HG02678 (cell line): ENCODE measurements around the gene TNIP1.

Experiments
- ATAC-seq: cut with Tn5 transposase; IDR thresholded peaks from one replicate; pipeline ENCODE4 v1.9.1; 2021; ENCODE audit warnings: mild to moderate bottlenecking, moderate library complexity; ENCODE audit not compliant: unreplicated experiment

TNIP1 gene

GRCh38 chr5:151066920-151067319, 13.9 kb downstream of the TNIP1 start:
- ATAC-seq: no peak

DNA sequence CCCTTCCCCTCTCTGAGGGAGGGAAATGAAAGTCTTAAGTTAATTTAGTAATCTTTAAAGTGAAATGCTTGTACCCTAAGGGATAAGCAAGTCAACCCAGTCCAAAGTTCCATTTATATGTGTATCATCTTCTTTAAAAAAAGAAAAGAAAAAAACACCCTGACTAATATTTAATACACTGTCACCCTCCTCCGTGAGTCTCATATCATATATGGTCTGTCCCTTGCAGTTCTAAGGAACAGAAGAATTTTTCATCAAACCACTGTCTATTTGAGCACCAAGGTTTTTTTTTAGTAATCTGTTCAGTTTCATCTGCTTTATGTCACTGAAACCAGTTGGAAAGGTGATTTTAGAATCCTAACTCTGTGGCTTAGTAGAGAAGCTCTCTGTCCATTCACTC, 15.2 kb downstream of the TNIP1 start:
- no peak for ATAC-seq

DNA sequence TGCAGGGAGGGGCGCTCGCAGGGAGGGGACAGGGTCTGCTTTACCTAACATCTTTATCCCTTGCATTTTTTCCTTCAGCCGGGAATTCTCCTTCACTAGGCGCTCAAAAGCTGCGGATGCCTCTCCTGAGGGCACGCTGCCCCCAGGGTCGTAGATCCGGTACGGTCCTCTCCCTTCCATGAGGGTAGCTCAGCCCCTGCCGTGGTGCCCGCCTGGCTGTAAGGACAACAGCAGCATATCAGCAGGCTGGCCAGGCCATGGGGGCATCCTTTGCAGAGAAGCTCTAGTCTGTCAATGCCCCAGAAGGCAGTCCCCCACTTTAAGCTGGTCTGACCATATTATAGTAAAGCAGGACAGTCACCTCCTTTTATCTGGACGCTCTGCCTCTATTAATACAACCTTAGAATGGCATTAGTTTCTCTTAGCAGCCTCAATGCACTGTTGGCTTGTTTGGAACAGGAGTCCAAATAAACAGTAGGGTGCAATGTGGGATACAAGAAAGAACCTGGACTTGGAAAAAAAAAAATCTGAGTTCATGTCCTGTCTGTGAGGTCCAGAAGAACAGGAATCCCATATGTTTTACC, 15.8 kb downstream of the TNIP1 start:
- ATAC-seq: no peak

DNA sequence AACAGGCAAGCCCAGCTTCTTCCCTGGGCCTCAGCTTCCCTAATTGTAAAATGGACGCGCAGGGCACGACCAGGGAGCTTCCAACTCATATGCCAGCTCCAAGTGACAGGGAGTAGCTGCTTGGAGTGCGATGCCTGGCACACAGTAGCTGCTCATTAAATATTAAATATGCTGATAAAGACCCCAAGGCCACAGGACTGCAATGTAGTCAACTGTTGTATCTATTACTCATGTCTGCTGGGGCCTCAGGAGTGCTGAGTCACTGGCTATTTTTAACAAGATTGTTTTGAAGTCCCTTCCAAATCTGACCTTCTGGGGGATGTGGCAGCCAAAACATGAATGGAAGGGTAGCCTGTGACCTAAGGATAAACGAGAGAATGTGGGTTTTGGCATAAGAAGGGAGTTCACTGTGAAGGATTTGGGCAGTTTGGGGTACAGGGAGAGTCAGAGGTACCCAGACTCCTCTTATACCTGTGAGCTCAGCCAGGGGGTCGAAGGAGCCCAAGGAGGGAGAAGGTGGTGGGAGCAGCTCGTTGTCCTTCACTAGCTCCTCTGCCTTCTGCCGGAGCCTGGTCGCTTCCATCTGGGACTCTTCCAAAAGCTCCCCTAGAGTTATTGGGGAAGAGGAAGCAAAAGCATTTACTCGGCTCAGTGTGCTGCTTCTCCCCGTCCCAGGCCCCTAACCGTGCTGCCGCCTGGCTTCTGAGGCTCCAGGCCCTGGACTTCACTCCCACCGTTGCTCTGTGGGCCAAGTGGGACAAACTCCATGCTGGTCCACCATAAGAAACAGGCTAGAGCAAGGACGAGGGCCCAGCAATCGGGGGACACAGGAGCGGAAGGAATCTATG, 17.5 kb downstream of the TNIP1 start:
- ATAC-seq: no peak

DNA sequence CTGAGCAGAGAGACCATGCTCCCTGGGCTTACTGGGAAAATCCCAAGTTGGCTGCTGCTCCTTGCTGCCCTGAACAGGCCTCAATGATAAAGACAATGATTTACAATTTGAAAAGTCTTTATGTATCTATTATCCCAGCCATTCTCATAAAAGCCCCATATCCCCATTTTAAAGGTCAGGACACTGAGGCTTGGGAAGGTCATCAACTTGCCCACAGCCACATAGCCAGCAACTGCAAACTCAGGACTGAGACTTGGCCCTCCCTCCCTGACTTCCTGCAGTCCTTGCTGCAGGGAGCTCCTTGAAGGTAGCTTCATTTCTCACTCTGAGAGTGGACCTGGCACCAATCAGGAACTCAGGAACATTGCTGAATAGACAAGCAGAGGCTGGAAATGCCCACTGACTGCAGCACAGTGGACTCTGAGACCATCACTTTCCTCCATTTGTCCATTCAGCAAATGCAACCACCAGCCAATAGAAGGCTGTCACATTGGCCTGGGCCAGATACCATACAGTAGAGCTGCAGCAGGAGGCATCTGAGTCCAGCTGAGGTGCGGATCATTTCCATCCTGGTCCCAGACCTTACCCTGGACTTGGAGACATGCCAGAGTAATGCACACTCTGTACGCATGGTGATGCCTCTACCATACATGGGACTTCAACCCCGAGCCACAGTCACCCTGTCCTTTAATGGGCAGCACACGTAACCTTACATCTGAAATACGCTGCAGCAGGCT, 18.3 kb downstream of the TNIP1 start:
- ATAC-seq: no peak

- no peak for ATAC-seq
These were observed 20.1 kb downstream of the TNIP1 start for GRCh38 chr5:151060742-151061141.

DNA sequence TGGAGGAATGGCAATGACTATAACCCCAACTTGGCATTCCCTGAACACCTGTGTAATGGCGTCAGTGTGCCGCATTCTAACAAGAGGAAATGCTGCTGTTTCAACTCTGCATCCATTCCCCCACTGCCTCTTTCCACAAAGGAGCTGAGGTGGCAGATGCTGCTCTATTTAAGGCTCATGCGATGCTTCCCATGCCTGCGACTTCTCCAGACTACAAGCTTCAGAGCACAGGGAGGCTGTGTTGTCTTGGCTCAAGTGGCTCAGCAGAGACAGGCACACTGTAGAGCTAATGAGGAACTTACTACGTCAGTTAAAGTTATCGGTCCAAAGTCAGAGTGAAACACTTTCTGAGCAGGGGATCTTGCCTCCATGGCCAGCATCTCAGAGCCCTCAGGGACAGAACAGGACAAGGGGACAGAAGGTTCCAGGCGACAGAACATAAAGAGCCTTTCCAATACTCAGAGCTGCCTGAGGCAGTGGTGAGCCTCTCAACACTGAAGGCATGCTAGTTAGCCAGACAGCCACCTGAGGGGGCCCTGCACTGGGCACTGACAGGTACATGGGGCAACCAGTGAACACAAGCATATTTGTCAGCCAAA, 21.8 kb downstream of the TNIP1 start:
- ATAC-seq: no peak

DNA sequence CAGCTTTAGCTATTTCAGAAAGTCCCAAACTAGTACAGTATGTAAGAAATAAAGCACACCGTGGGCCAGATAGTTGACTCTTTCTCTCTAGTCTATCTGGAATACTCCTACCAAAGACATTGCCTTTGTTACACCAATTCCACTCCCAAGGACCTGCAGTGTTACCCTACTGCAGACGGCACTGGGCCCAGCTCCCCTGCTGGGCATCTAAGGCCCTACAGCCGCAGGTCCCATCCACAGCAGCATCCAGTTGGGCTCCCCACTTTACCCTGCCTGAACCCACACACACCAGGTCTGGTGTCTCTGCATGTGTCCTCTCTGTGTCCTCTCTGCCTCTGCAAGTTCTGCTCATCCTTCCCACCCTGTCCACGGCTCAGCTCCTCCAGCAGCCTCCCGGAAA, 22.5 kb downstream of the TNIP1 start:
- ATAC-seq: no peak

DNA sequence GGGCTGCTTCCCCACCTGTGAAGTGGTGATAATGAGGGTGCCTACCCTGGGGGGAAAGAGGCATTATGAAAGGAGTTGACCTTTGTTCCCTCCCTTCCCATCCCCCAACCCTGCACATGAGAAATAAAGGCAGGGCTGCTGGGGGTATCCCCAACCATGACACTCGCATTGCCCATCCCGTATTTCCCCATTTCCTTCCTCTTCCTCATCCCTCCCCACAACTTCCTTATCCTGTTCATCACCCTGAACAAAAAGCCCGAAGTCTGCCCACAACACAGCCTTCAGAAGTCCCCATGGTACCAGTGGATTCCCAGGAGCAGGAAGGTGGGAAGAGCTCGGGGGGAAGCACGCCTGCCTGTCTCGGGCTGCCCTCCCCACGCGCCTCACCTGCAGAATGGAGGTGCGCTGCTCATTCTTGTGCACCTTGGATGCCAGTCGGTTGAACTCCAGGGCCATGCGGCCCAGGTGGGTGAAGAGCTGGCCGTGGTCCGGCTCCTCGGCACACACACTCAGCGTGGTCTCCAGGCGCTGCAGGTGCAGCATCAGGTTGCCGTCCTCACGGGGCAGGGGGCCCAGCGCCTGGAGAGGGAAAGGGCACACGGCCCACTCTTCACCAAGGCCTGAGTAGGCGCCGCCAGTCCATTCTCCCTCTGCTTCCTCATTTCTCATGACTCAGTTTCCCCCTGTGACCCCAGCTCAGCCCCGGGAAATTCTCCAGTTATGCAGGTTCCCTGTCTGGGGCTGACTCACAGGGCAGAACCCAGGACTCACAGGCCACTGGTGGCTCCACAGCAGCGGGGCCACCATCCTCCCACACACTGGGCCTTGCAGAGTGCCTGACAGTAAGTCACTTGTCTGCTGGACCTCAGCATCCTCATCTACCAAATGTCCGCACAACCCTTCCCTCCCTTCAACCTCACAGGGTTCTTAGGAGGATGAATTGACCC, 24.2 kb downstream of the TNIP1 start:
- no peak for ATAC-seq

DNA sequence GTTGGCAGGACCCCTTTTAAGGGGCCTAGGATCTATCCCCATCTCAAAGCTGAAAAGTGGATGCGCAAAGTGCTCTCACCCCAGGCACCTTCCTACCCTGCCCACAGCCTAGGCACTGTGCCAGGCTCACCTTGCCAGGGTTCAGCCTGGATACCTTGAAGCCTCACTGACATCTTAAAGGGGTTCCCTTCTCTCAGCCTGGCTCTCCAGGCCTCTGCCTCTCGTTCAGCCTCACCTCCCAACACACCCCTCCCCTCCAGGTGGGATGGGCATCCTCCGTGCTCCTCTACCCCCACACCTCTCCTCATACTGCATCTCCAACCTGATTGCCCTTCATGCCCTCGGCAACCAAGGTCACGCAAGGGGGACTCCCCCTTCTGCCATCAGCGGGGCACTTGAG, 25.5 kb downstream of the TNIP1 start:
- ATAC-seq: no peak

DNA sequence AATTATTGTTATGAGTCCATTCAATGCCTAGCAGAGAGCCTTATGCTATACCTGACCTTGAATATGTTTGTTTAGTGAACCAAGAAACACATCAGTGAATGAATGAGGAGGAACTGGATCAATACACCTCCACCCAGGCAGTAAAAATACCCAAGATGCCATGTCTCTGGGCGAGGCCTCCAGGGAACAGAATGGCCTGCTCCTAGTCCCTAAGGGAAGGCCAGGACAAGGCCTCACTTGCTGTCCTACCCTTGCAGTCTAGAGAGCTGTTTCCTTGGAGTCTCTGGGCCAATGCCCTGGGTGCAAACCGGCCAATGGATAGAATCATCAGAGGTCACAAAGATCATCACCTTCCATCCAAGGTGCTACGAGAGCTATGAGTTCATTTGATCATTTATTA, 26.1 kb downstream of the TNIP1 start:
- no peak for ATAC-seq

DNA sequence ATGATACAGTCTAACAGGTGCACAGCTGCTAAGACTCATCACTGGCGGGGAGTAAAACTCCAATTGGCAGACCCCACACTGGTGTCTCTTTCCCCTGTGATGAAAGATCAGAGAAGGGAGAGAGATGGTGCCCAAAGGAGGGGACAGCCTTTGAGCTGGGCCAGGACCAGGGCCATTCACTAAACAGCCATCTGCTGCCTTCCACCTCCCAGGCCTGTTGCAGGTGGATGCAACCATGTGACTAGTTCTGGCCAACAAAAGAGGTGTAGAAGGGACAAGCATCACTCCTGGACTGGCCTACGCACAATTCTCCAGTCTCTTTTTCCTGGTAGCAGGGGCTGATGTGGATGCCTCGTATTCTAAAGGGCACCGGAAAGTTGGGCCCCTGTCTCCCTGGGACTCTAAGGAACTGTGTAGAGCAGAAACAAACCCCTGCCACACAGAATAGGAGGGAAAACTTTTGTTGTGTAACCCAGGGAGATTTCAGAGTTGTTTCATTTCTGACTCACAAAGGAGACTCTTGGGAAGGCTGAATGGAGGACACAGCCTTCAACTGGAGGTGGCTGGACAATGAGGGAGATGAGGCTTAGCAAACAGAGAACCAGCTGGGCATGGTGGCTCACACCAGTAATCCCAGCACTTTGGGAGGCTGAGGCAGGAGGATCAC, 26.9 kb downstream of the TNIP1 start:
- ATAC-seq: no peak

DNA sequence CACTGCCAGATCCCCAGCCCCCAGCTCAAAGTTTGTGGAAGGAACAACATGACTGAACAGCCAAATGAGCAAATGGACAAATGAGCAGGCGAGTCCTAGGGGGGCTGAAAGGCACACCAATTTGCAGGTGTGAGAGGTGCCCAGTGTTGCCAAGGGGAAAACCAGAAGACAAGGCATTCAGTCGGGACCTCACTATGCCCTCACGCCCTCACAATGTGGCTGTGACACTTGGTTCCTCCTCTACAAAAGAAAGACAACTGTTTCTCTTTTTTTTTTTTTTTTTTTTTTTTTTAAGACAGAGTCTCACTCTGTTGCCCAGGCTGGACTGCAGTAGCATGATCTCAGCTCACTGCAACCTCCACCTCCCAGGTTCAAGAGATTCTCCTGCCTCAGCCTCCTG, 28.0 kb downstream of the TNIP1 start:
- no peak for ATAC-seq

DNA sequence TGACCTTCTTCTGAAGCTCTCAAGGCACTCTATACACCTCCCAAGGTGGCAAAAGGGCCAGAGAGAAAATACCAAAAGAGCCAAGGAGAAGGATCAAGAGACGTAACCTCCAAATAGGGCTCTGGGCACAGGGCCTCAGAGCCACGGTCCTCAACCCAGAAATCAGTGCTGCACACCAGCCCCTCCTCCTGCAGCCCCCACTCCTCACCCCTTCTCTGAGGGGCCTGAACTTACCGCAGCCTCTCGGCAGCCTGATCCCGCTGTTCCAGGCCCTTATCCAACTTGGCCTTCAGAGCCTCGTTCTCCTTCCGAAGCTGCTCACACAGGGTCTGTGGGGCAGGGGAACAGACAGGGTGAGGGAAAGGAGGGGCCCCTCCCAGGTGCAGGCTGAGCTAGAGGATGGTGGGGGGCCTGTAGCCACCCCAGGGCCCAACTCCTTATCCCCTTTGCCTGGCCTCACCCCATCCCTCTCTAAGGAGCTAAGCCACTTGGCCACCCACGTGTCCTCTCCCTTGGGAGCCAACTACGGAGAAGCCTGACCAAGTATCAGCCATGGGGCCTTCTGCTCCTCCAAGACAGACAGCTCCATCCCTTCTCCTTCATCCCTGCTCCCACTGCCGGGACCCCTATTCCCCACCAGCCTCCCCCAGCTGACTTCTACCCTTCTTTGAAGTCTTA, 28.8 kb downstream of the TNIP1 start:
- no peak for ATAC-seq

DNA sequence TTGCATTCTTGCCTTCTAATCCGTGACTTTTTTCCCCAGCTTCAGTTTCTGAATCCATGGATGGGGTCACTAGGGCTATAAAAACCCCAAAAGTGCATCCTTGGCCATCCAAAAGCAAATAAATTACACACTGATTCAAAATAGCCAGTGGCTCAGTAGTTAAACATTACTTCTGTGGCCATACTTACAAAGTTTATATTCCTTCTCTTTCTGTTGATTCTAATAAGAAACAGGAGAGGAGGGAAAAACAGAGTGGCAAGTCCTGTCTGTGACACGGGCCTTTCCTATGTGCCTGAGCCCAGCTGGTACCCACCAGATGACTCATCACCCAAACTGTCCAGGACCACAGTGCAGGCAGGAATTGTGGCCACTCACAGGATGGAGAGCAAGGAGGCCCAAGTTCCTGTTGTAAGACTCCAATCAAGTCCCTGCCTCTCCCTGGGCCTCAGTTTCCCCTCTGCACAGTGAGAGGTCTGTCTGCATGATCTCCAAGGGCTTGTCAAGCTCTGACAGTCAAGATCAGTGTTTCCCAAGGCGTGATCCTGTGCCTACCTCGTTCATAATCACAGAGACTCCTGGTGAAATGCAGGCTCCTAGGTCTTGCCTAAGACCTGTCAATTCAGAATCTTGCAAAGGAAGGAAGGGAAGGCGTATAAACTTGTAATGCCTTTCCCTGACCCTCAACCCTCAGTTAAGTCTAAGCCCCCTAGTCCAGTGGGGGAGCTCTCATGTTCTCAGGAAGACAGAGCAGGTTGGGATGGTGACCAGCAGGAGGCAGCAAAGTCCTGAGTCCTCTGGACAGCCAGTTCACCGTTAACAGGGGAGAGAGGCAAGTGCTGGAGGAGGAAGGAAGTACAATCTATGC, 29.5 kb downstream of the TNIP1 start:
- peak; percentile 71 for ATAC-seq

DNA sequence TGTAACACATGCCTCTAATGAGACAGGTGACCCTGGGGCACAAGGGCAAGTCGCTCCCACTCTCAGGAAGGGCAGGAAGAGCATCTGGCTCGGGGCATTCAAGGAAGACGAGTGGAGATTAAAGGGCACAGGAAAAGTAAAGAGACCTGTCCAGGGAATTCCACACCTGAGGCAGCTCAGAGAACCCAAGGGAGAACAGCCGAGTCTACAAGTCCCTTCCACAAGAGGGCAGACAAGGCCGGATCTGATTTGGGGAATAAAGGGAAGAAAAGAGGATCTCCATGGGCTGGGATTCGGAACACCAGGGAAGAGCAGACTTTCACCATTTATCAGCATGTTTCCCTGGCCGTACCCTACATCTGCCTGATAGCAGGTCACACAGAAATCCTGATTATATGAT, 32.3 kb downstream of the TNIP1 start:
- ATAC-seq: no peak

- peak; percentile 56 for ATAC-seq
These were observed 32.9 kb downstream of the TNIP1 start for GRCh38 chr5:151047814-151048425.
